Lower leg skin (tissue), 4 donors: ENCODE results near the gene PHF1. TPM values are rescaled to one million over a fixed set of nuclear protein-coding genes. Genes with fewer than 3 reads are reported as not detected.

Experiments
- DNase-seq, 2 donors: peaks; one replicate each; pipeline ENCODE4 v3.0.0-alpha.2; 2019; ENCODE audit warnings: low spot score in 2 of 2
- H3K4me3 ChIP-seq: fragments of 200-600 bp; sonication (generic); 2 replicates; pipeline ENCODE4 v1.5.1; 2017; ENCODE audit warnings: mild to moderate bottlenecking, low read depth; ENCODE audit not compliant: poor library complexity, severe bottlenecking
- POLR2A ChIP-seq, 2 donors: fragments of 450-650 bp; IDR thresholded peaks; one replicate each; pipeline ENCODE4 v1.6.1; 2016 to 2017; ENCODE audit warnings: antibody characterized with exemption in 2 of 2, mild to moderate bottlenecking in 1 of 2, moderate library complexity in 1 of 2
- WGBS, 2 donors: methylation state at CpG; one replicate each; pipeline ENCODE4 v1.1.5; 2018; 5-methylcytosine and 5-hydroxymethylcytosine counted together
- intact Hi-C: fragments of 100-400 bp; cut with DNase I; formaldehyde crosslinking; loops from one replicate; pipeline ENCODE4 v1.15.0; 2023; ENCODE audit warnings: low total_unique reads
- total RNA-seq, 4 donors: library from RNA; depleted of rRNA; stranded (reverse); fragments of >200 nt; gene quantifications; one replicate each; pipeline ENCODE4 v1.1.0, GENCODE V29; 2016
- TF ChIP-seq, protein P1 (sequence below), 3 donors: fragments of 450-650 bp; IDR thresholded peaks; one replicate each; pipeline ENCODE4 v1.5.1; 2016; ENCODE audit warnings: antibody characterized with exemption in 3 of 3, mild to moderate bottlenecking in 3 of 3, moderate library complexity in 2 of 3

The PHF1 gene
- total RNA-seq, 4 donors from 2014 or later = 40.9 to 73.0 (median 64.8) TPM

DNA sequence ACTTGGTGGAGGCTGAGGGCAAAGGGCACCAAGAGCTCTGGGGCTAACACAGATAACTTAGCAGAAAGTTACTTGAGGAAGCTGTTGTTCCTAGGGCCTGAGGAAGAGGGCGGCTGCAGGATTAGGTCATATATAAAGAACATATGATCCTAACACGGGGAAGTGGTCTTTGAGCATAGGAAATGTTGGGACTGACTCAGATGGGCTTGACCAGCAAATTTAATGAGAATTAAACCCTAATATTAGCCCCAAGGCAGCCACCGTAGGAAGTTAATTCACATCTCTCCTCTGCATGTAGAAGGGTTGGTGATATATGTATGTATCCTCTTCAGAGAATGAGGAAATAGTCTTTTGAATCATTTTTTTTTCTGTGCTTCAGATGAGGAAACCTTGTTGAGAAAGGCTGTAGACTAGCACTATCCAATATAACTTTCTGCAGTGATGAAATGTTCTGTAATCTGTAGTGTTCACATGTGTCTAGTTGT lies 34.3 kb downstream of the PHF1 start:
- 79 to 84% methylated on average over 3 of the region's 3 CpGs for WGBS, 2 donors
- TF ChIP-seq POLR2A (IDR thresholded peaks at IDR 0.05) = no peak
- TF ChIP-seq, protein P1, sequence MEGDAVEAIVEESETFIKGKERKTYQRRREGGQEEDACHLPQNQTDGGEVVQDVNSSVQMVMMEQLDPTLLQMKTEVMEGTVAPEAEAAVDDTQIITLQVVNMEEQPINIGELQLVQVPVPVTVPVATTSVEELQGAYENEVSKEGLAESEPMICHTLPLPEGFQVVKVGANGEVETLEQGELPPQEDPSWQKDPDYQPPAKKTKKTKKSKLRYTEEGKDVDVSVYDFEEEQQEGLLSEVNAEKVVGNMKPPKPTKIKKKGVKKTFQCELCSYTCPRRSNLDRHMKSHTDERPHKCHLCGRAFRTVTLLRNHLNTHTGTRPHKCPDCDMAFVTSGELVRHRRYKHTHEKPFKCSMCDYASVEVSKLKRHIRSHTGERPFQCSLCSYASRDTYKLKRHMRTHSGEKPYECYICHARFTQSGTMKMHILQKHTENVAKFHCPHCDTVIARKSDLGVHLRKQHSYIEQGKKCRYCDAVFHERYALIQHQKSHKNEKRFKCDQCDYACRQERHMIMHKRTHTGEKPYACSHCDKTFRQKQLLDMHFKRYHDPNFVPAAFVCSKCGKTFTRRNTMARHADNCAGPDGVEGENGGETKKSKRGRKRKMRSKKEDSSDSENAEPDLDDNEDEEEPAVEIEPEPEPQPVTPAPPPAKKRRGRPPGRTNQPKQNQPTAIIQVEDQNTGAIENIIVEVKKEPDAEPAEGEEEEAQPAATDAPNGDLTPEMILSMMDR (IDR thresholded peaks at IDR 0.05) = no peak
- no peak overlapping the region for H3K4me3 ChIP-seq
- no peak for DNase-seq
- intact Hi-C loops = no loop called here

DNA sequence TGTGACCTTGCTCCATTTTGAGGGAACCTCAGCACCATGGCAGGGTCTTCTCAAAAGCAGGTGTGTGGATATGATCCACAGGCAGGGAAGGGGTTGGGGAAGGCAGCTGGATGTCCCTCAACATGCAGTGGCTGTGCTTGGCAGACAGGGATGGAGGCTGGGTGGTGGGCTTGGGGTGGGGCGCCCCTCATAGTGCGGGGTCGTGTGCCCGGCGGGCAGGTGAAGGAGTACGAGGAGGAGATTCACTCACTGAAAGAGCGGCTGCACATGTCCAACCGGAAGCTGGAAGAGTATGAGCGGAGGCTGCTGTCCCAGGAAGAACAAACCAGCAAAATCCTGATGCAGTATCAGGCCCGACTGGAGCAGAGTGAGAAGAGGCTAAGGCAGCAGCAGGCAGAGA lies 35.5 kb downstream of the PHF1 start:
- 91 to 95% methylated on average over 10 of the region's 10 CpGs for WGBS, 2 donors
- DNase-seq = no peak
- no peak overlapping the region for H3K4me3 ChIP-seq
- TF ChIP-seq, protein P1 (IDR thresholded peaks at IDR 0.05) = no peak
- TF ChIP-seq POLR2A (IDR thresholded peaks at IDR 0.05) = no peak
- intact Hi-C loops = no loop called here

DNA sequence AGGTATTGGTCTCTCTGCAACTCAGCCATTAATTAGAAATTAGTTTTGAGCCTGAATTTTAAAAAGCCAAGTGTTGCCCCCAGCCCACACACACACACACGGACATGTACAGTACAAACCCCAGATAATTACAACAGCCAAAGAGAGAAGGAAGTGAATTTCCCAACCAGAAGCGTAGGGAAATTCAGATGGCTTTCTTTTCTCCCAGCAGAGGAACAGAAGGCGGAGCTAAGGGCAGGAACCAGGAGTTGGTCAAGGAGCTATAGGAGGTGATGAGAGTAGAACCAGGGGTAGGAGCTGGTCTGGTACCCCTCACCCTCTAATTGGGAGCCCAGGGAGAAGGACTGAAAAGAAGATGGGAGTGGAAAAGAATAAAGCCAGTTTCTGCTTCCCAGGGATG lies 39.6 kb downstream of the PHF1 start:
- 66 to 71% methylated on average over 3 of the region's 3 CpGs for WGBS, 2 donors
- TF ChIP-seq, protein P1 (IDR thresholded peaks at IDR 0.05) = no peak
- TF ChIP-seq POLR2A (IDR thresholded peaks at IDR 0.05) = no peak
- DNase-seq = no peak
- H3K4me3 ChIP-seq = no peak overlapping the region
- intact Hi-C loops = no loop called here

DNA sequence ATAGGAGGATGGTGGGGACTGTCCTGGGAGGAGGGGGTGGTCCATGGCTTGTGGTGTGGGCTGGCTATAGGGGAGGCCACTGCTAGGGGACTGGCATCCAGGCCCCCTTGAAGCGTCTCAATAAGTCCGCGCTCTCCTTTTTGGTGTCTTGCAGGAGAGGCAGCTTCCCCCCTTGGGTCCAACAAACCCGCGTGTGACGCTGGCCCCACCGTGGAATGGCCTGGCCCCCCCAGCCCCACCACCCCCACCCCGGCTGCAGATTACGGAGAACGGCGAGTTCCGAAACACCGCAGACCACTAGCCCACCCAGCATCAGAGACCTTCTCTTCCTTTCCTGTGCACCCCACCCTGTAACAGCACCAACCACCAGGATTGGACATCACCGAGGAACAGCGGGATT lies 40.8 kb downstream of the PHF1 start:
- intact Hi-C loops = no loop called here
- 88 to 90% methylated on average over 15 of the region's 15 CpGs for WGBS, 2 donors
- TF ChIP-seq, protein P1 (IDR thresholded peaks at IDR 0.05) = no peak
- TF ChIP-seq POLR2A (IDR thresholded peaks at IDR 0.05) = no peak
- DNase-seq = no peak
- H3K4me3 ChIP-seq = no peak overlapping the region

DNA sequence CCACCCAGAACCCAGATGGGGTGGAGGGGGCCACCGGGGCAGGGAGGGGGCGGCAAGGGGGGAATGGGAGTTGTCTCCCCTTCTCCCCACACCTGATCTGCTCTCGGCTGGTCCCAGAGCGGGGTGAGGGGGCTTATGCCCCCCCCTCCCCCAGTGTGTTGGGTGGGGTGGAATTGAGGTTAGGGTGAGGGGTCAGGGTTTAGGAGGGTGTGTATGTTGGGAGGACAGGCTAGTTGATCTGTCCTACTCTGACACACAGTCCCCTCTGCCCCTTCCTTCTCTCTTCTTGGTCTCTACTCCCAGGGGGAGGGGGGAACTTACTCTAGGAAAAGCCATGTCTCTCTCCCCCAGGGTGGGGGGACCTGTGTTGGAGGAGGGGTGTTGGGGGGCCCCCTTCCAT lies 41.7 kb downstream of the PHF1 start:
- H3K4me3 ChIP-seq = no peak overlapping the region
- 84 to 91% methylated on average over 4 of the region's 4 CpGs for WGBS, 2 donors
- DNase-seq = no peak
- intact Hi-C loops = no loop called here
- no peak for TF ChIP-seq POLR2A (IDR thresholded peaks at IDR 0.05)
- TF ChIP-seq, protein P1 (IDR thresholded peaks at IDR 0.05) = no peak

DNA sequence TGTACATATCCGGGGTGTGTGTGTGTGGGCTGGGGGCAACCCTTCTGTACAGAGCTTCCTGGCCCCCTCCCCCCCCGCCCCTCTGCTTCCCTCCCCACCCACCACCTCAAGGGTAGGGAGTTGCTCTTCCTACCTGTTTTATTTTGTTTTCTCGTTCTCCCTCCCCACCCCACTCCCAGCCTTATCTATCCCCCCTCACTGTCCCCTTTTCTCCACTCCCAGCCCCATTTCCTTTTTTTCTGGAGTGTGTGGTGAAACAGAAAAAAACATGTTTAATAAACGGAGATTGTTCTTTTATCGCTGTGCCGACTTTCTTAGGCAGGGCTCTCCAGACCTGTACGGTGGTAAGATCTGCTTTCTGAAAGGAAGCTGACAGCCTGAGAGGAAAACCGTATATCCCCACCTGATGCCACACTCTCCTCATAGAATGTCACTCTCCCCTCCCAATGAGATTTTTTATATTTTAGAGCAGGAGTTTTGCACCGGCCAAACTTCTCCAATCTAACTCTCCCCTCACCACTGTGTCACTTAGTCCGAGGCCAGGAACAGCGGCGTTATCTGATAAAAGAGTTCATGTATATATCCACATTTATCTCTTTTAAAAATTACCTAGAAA lies 42.7 kb downstream of the PHF1 start:
- WGBS, 2 donors = 2 to 5% methylated on average over 12 of the region's 12 CpGs
- peak overlapping the region; percentile 60 for H3K4me3 ChIP-seq
- no peak for TF ChIP-seq POLR2A (IDR thresholded peaks at IDR 0.05)
- TF ChIP-seq, protein P1 (IDR thresholded peaks at IDR 0.05) = no peak
- intact Hi-C loops = no loop called here
- no peak for DNase-seq
